Measurements from ENCODE around the gene PF4V1. TPM values are rescaled to one million over a fixed set of nuclear protein-coding genes. Genes with fewer than 3 reads are reported as not detected.

The PF4V1 gene
- total RNA-seq, 1 donor from 2014 or later: not detected

- Mint-ChIP-seq H3K27ac (no peak overlapping the region), H3K9me3 (no peaks in the 10 kb centered on the region), H3K27me3 (ENCODE audit: low read depth) (peaks cover 5% of the 10 kb centered on the region), H3K4me1 (ENCODE audit: low read depth) (no peaks in the 10 kb centered on the region), H3K36me3 (ENCODE audit: low read depth) (no peaks in the 10 kb centered on the region), H3K4me3 (ENCODE audit: low read depth) (no peak overlapping the region)
- intact Hi-C loops (cut with micrococcal nuclease): no loop called here
- no peak for DNase-seq (ENCODE audit: low spot score)
Observed at GRCh38 chr4:73851293-73851692, 1.8 kb upstream of the PF4V1 start.

DNA sequence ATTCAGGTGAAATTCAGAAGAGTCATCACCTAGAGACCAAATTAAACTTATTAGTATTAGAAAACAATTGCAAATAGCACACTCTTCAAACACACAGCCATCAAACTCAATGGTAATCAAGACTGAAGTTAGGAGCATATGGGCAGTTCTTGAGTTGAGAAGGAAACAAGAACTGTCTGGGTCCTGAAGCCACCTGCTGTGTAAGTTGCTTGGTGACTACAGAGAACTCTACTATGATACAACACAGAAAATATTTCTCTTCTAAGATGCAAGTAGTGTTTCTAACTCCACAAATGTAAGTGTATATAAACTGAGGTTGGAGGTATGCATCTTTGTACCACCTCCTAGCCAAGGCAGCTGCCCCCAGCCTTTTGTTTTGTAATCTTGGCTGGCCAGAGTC lies 325 bp upstream of the PF4V1 start:
- Mint-ChIP-seq H3K27ac (no peak overlapping the region), H3K9me3 (no peaks in the 10 kb centered on the region), H3K36me3 (ENCODE audit: low read depth) (no peaks in the 10 kb centered on the region), H3K4me1 (ENCODE audit: low read depth) (no peaks in the 10 kb centered on the region), H3K27me3 (ENCODE audit: low read depth) (peaks cover 5% of the 10 kb centered on the region), H3K4me3 (ENCODE audit: low read depth) (no peak overlapping the region)
- intact Hi-C loops (cut with micrococcal nuclease): no loop called here
- DNase-seq (ENCODE audit: low spot score): no peak

DNA sequence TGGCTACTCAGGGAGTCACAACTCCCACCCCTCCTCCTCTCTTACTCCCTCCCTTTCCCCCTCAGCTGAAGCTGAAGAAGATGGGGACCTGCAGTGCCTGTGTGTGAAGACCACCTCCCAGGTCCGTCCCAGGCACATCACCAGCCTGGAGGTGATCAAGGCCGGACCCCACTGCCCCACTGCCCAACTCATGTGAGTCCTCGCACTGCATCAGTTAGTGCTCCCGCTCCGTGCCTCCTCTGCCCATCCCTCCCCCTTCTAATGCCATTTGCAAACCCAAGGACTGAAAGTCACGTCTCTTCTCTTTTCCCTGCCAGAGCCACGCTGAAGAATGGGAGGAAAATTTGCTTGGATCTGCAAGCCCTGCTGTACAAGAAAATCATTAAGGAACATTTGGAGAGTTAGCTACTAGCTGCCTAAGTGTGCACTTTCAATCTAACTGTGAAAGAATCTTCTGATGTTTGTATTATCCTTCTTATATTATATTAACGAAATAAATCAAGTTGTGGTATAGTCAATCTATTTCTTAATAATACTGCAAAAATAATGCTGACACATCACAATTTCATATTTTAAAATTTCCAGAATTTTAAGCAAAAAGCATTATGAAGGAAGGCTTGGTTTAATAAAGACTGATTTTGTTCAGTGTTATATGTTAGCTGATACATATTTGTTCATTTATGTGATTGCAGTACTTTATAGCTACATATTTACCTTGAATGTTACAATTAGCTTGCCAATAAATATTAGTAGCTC lies 800 bp downstream of the PF4V1 start:
- Mint-ChIP-seq H3K27me3 (ENCODE audit: low read depth) (peaks cover 5% of the 10 kb centered on the region), H3K36me3 (ENCODE audit: low read depth) (no peaks in the 10 kb centered on the region), H3K4me1 (ENCODE audit: low read depth) (no peaks in the 10 kb centered on the region), H3K4me3 (ENCODE audit: low read depth) (no peak overlapping the region), H3K9me3 (no peaks in the 10 kb centered on the region), H3K27ac (no peak overlapping the region)
- intact Hi-C loops (cut with micrococcal nuclease): no loop called here
- no peak for DNase-seq (ENCODE audit: low spot score)

DNA sequence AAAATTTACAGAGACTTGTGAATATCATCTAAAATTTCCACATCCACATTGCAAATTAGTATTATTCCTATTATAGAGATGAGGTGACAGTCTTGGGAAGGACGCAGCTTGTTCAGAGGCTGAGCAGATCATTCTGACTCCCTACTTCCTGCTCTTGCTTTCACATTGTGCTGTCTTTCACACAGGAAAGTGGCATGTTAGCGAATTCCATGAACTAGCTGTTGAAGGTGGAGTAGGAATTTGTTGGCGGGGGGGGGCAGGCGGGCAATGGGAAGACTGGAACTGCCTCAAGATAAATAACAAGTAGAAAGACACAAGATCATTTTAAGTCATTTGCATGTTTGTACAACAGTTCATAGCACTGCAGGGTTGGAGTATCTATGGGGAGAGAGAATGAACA lies 2.3 kb downstream of the PF4V1 start:
- no peak for DNase-seq (ENCODE audit: low spot score)

DNA sequence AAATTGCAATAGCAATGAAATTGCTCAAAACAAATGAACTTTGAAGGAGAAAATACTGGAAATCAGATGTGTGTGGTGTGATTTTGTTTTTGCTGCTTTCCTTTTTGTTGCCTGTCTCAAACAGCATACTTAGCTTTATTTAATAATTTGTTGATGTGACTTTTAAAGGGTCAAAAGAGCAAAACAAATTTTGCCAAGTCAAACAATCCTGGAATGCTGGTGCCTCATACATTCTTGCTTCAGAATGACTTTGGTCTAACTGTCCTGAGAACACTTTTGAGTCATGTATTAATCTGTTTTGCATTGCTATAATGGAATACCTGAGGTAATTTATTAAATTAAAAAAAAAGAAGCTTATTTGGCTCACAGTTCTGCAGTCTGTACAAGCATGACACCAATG lies 3.4 kb downstream of the PF4V1 start:
- Mint-ChIP-seq H3K27me3 (ENCODE audit: low read depth) (peaks cover 5% of the 10 kb centered on the region), H3K9me3 (no peaks in the 10 kb centered on the region), H3K36me3 (ENCODE audit: low read depth) (no peaks in the 10 kb centered on the region), H3K4me3 (ENCODE audit: low read depth) (no peak overlapping the region), H3K27ac (no peak overlapping the region), H3K4me1 (ENCODE audit: low read depth) (no peaks in the 10 kb centered on the region)
- DNase-seq (ENCODE audit: low spot score): no peak
- intact Hi-C loops (cut with micrococcal nuclease): no loop called here

More for the DNA sequence above, 2.3 kb downstream of the PF4V1 start:
- no peaks in the 10 kb centered on the region for H3K9me3 Mint-ChIP-seq
- no peak overlapping the region for H3K27ac Mint-ChIP-seq
- no peaks in the 10 kb centered on the region for H3K36me3 Mint-ChIP-seq (ENCODE audit: low read depth)
- H3K4me1 Mint-ChIP-seq (ENCODE audit: low read depth): no peaks in the 10 kb centered on the region
- intact Hi-C loops (cut with micrococcal nuclease): no loop called here
- no peak overlapping the region for H3K4me3 Mint-ChIP-seq (ENCODE audit: low read depth)
- peaks cover 5% of the 10 kb centered on the region for H3K27me3 Mint-ChIP-seq (ENCODE audit: low read depth)

GRCh38 chr4:73859614-73860088 lies 6.6 kb downstream of the PF4V1 start:
- no peaks in the 10 kb centered on the region for H3K36me3 Mint-ChIP-seq (ENCODE audit: low read depth)
- no peaks in the 10 kb centered on the region for H3K4me1 Mint-ChIP-seq (ENCODE audit: low read depth)
- no peak for DNase-seq (ENCODE audit: low spot score)
- no peak overlapping the region for H3K4me3 Mint-ChIP-seq (ENCODE audit: low read depth)
- no peaks in the 10 kb centered on the region for H3K27me3 Mint-ChIP-seq (ENCODE audit: low read depth)
- no peaks in the 10 kb centered on the region for H3K9me3 Mint-ChIP-seq
- H3K27ac Mint-ChIP-seq: no peak overlapping the region
- intact Hi-C loops (cut with micrococcal nuclease): no loop called here

GRCh38 chr4:73860181-73860580 lies 7.1 kb downstream of the PF4V1 start:
- Mint-ChIP-seq H3K9me3 (no peaks in the 10 kb centered on the region), H3K27ac (no peak overlapping the region), H3K4me1 (ENCODE audit: low read depth) (no peaks in the 10 kb centered on the region), H3K4me3 (ENCODE audit: low read depth) (no peak overlapping the region), H3K27me3 (ENCODE audit: low read depth) (no peaks in the 10 kb centered on the region), H3K36me3 (ENCODE audit: low read depth) (no peaks in the 10 kb centered on the region)
- no peak for DNase-seq (ENCODE audit: low spot score)
- intact Hi-C loops (cut with micrococcal nuclease): no loop called here

- intact Hi-C loops (cut with micrococcal nuclease): no loop called here
- Mint-ChIP-seq H3K36me3 (ENCODE audit: low read depth) (no peaks in the 10 kb centered on the region), H3K4me3 (ENCODE audit: low read depth) (no peak overlapping the region), H3K27ac (no peak overlapping the region), H3K4me1 (ENCODE audit: low read depth) (no peaks in the 10 kb centered on the region), H3K27me3 (ENCODE audit: low read depth) (no peaks in the 10 kb centered on the region), H3K9me3 (no peaks in the 10 kb centered on the region)
- DNase-seq (ENCODE audit: low spot score): no peak
Observed at GRCh38 chr4:73860917-73861316, 7.8 kb downstream of the PF4V1 start.

DNA sequence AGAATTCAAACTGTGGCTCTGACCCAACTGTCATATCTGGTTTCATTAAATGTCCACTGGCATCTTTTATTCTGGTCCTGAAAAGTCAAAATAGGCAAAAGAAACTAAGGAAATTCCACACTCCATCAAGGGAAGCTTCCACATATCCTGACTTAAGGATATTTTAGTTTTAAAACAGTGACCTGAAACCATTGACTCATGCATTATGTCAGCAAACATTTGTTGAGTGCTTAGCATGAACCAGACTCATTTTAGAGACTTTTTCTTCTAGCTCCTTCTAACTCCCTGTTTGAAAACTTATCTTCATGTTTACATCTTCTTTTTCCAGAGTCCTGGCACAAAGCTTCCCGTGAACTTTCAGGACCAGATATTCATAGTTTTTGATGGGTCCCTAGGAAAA lies 9.2 kb downstream of the PF4V1 start:
- no peaks in the 10 kb centered on the region for H3K36me3 Mint-ChIP-seq (ENCODE audit: low read depth)
- intact Hi-C loops (cut with micrococcal nuclease): no loop called here
- DNase-seq (ENCODE audit: low spot score): no peak
- H3K27me3 Mint-ChIP-seq (ENCODE audit: low read depth): peaks cover 2% of the 10 kb centered on the region
- no peak overlapping the region for H3K4me3 Mint-ChIP-seq (ENCODE audit: low read depth)
- no peaks in the 10 kb centered on the region for H3K9me3 Mint-ChIP-seq
- H3K4me1 Mint-ChIP-seq (ENCODE audit: low read depth): no peaks in the 10 kb centered on the region
- no peak overlapping the region for H3K27ac Mint-ChIP-seq

DNA sequence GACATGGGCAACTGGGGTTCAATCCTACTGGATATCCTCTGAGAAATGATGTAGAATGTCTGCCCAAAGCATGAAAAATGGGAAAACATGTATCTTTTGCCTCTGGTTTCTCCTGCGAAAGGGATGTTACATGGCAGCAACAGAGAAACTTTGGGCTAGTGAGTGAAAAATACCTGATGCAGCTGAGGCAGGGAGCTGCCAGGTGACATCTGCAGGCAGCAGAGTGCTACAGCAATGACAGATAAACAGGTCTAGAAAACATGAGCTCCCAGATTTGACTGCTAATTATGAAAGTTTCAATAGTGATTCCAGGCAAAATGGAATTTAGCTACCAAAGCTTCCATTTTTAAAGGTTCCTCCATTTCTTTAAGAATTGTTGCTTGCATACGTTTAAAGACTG lies 11.3 kb downstream of the PF4V1 start:
- H3K4me3 Mint-ChIP-seq (ENCODE audit: low read depth): no peak overlapping the region
- intact Hi-C loops (cut with micrococcal nuclease): loop anchor here (1.0 kb wide), 1 partner anchor 202 kb away; no protein-coding TSS in a partner anchor
- H3K9me3 Mint-ChIP-seq: no peaks in the 10 kb centered on the region
- no peak for DNase-seq (ENCODE audit: low spot score)
- H3K4me1 Mint-ChIP-seq (ENCODE audit: low read depth): no peaks in the 10 kb centered on the region
- H3K27ac Mint-ChIP-seq: no peak overlapping the region
- peaks cover 14% of the 10 kb centered on the region for H3K27me3 Mint-ChIP-seq (ENCODE audit: low read depth)
- no peaks in the 10 kb centered on the region for H3K36me3 Mint-ChIP-seq (ENCODE audit: low read depth)

- Mint-ChIP-seq H3K9me3 (no peaks in the 10 kb centered on the region), H3K36me3 (ENCODE audit: low read depth) (no peaks in the 10 kb centered on the region), H3K4me1 (ENCODE audit: low read depth) (no peaks in the 10 kb centered on the region), H3K27ac (no peak overlapping the region), H3K27me3 (ENCODE audit: low read depth) (peaks cover 20% of the 10 kb centered on the region), H3K4me3 (ENCODE audit: low read depth) (no peak overlapping the region)
- intact Hi-C loops (cut with micrococcal nuclease): loop anchor here (1.0 kb wide), 1 partner anchor 203 kb away; no protein-coding TSS in a partner anchor
- DNase-seq (ENCODE audit: low spot score): no peak
Observed at GRCh38 chr4:73864961-73865360, 11.9 kb downstream of the PF4V1 start.

- intact Hi-C loops (cut with micrococcal nuclease): no loop called here
- no peak overlapping the region for H3K4me3 Mint-ChIP-seq (ENCODE audit: low read depth)
- no peaks in the 10 kb centered on the region for H3K4me1 Mint-ChIP-seq (ENCODE audit: low read depth)
- H3K9me3 Mint-ChIP-seq: no peaks in the 10 kb centered on the region
- no peak overlapping the region for H3K27ac Mint-ChIP-seq
- H3K27me3 Mint-ChIP-seq (ENCODE audit: low read depth): peaks cover 25% of the 10 kb centered on the region
- DNase-seq (ENCODE audit: low spot score): no peak
- H3K36me3 Mint-ChIP-seq (ENCODE audit: low read depth): no peaks in the 10 kb centered on the region
Observed at GRCh38 chr4:73865431-73866096, 12.5 kb downstream of the PF4V1 start.

GRCh38 chr4:73866246-73866645 lies 13.2 kb downstream of the PF4V1 start:
- Mint-ChIP-seq H3K4me3 (ENCODE audit: low read depth) (no peak overlapping the region), H3K27me3 (ENCODE audit: low read depth) (peaks cover 30% of the 10 kb centered on the region), H3K9me3 (no peaks in the 10 kb centered on the region), H3K27ac (no peak overlapping the region), H3K36me3 (ENCODE audit: low read depth) (no peaks in the 10 kb centered on the region), H3K4me1 (ENCODE audit: low read depth) (no peaks in the 10 kb centered on the region)
- intact Hi-C loops (cut with micrococcal nuclease): no loop called here
- DNase-seq (ENCODE audit: low spot score): no peak

Measured in activated T-helper 2 cell treated with anti-CD3 and anti-CD28 coated beads, Interferon-gamma antibody, Interleukin-2, Interleukin-4, amounts not matched to agents 10 μg/mL and 5 μg/mL and 100 μg/mL, durations not matched to agents 14 hours and 24 hours and 36 hours (primary cell).